Measurements from ENCODE around the gene CD274.

Gene CD274

GRCh38 chr9:5500441-5501235 is 50.3 kb downstream of the CD274 start:
- no peak for DNase-seq (ENCODE audit: low read depth)

- DNase-seq (ENCODE audit: low read depth), result no peak
Measured at GRCh38 chr9:5502553-5502952, 52.2 kb downstream of the CD274 start.

DNA sequence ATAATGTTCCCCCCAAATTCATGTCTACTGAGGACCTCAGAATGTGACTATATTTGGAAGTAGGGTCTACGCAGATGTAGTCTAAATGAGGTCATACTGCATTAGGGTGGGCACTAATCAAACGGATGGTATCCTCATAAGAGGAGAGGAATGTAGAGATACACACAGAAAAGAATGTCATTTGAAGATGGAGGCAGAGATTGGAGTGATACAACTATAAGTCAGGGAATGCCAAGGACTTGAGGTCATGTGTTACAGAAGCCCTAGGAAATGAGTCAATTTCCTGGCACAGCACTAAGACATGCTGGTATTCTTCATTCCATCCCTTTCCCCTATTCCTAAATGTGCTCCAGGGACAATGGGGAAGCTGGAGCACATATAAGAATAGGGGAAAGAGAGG is 59.2 kb downstream of the CD274 start:
- DNase-seq (ENCODE audit: low read depth), result no peak

- DNase-seq (ENCODE audit: low read depth), result no peak
Measured at GRCh38 chr9:5510360-5510931, 60.1 kb downstream of the CD274 start, which contains the start of gene PDCD1LG2. TSS of gene PDCD1LG2 (plus strand) at chr9:5510531. CDS start at chr9:5522547, 12,016 bp downstream.

GRCh38 chr9:5510989-5511388 is 60.6 kb downstream of the CD274 start:
- no peak for DNase-seq (ENCODE audit: low read depth)

- DNase-seq (ENCODE audit: low read depth), result no peak
Measured at GRCh38 chr9:5511476-5511875, 61.1 kb downstream of the CD274 start.

- no peak for DNase-seq (ENCODE audit: low read depth)
Measured at GRCh38 chr9:5511935-5512580, 61.7 kb downstream of the CD274 start.

- no peak for DNase-seq (ENCODE audit: low read depth)
Measured at GRCh38 chr9:5512658-5513452, 62.5 kb downstream of the CD274 start.

- DNase-seq (ENCODE audit: low read depth), result no peak
Measured at GRCh38 chr9:5513966-5514616, 63.7 kb downstream of the CD274 start.

- no peak for DNase-seq (ENCODE audit: low read depth)
Measured at GRCh38 chr9:5514617-5515260, 64.4 kb downstream of the CD274 start.

DNA sequence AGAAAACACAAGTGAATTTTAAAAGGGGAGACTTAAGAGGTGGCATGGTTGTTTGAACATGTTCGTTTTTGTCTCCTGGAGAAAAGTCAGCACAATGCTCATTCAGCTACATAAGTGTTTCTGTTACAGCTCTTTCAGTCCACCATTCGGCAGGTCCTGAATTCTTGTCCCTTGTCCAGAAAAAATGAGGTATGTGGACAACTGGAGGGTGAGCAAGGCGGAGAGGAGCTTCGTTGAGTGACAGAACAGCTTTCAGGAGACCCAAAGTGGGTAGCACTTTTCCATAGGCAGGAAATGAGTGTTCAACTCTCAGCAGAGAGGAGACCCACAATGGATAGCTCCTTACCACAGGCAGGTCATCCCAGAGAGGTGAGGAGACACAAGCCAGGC is 64.9 kb downstream of the CD274 start:
- no peak for DNase-seq (ENCODE audit: low read depth)

GRCh38 chr9:5516453-5517220 is 66.3 kb downstream of the CD274 start:
- DNase-seq (ENCODE audit: low read depth), result no peak

GRCh38 chr9:5518171-5518936 is 68.0 kb downstream of the CD274 start:
- no peak for DNase-seq (ENCODE audit: low read depth)

- DNase-seq (ENCODE audit: low read depth), result no peak
Measured at GRCh38 chr9:5518937-5519319, 68.6 kb downstream of the CD274 start.

All from stimulated activated CD8-positive, alpha-beta memory T cell treated with anti-CD3 and anti-CD28 coated beads, Interleukin-15, amount 100 ng/mL, for 1 hour (primary cell).